Cerebellar cortex (tissue), 1 donor: ENCODE data around the gene THEMIS.
"Not testable (repeated sequence)": the region's sequence is repeated elsewhere in the genome, so short reads cannot be mapped to it uniquely, and the experiment has no call there.

Source experiments
- DNase-seq: peaks from one replicate; pipeline ENCODE4 v3.0.0-alpha.2; 2015; ENCODE audit warnings: low spot score

Gene THEMIS

DNA sequence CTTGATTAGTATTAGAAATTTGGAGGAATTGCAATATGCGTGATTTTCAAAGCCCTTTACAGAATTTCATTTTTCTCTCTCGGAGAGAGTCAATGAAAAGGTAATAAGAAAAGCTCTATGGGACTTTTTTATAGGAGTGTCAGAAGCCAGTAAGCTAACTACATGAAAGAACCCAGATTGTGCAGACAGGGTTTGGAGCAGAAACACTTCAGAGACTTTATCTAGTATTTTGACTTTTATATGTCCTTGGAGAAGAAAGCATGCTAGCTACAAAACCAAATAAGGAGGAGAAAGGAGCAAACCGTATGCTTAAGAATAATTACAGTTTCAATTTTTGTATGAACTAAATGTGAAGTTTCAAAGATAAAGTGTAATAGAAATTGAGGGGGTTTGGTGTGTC is 182.2 kb downstream of the THEMIS start:
- no peak for DNase-seq

DNA sequence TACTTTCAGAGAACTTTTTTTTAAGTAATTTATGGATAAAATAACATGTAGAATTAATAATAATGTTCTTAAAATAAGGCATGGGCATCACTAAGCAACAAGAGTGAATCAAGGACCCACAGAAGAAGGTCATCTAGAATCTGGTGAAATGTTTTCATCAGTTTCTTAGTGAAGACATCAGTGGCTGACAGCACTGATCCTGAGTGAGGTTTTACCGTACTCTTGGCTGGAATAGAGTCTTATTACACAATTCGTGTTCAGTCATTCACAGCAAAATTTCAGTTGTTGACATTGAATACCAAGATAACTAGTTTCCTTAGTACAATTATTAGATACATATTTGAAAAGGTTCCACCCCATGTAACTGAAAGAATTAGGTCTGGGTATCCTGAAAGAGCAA is 183.5 kb downstream of the THEMIS start:
- no peak for DNase-seq

DNA sequence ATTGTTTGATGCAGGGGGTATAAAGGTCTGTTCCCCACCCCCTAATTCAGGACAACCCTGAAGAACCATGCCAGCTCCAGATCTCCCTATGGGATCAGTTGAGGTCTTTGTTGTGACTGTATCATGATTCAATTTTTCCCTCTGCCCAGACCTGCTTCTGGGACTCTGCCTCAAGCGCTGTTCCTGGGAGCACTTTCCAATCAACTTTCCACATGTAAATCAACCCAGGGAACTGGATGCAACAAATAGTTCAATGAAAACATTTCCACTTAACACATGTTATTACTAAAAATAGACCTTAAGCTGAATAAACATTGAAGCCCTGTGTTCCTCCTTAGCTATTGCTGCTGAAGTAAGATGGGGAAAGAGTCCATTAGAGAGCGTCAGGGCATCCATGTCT is 184.4 kb downstream of the THEMIS start:
- no peak for DNase-seq

DNA sequence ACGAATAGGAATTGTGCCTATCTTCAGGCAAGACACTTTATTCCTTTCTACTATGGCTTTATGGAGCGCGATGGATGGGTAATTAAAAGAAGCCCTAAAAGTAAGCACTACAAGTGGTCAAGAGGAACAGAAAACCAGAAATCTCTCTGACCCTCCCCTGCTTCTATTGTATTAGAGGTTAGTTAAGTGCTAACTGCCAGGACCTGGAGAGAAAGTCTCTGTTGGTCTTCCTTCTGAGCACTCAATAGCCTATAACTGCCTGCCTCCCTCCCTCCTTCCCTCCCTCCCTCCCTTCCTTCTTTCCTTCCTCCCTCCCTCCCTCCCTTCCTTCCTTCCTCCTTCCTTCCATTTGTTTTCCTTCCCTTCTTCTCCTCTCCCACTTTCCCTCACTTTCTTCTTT is 190.2 kb downstream of the THEMIS start:
- no peak for DNase-seq

DNA sequence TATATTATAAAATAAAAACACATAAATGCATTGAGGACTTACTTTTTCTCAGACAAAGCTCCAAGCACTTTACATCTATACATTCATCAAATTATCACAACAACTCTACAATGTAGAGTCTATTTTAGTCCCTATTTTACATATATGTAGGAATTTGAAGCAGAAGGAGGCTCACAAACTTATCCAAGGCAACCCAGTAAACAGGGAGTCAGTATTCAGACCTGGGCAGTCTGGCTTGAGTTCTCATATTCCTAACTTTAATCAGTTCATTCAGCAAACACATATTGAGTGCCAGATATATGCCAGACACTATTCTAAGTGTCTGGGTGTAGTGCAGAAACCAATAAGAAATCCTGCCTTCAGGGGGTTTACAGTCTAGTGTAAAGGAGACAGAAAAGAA is 194.6 kb downstream of the THEMIS start:
- DNase-seq = no peak

DNA sequence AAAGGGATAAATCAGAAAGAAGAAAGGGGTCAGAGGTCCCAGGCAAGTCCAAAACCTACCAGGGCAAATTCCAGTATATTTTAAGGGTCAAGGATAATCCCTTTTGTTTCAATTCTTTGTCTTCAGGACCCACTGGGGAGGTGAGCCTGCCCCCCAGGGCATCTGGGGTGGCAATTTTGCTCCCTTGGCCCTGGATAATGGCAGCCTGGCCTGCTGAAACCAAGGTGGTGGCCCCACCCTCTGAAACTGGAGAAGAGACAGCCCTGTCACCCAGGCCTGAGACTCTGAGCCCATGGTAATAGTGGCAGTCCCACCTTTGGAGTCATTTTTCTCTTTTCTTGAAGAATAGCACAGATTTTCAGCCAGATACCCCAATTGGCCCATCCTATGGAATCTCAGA is 205.8 kb downstream of the THEMIS start:
- DNase-seq = no peak

DNA sequence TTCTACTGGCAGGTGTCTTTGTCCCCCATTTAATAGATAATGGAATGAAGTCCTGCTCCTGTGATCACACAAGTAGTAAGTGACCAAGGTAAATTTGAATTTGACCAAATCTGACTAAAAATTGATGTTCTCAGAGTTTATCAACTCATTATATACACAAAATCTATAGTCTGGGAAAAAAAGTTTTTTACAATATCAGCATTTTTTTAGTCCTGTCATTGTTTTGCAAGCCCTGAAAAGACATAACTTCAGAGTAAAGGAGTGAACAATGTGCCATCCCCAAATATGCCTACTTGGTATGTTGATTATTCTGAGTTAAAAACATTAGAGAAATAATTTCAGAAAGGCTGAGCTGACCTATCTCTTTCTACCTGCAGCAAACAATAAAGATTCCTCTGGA is 209.7 kb downstream of the THEMIS start:
- no peak for DNase-seq

DNA sequence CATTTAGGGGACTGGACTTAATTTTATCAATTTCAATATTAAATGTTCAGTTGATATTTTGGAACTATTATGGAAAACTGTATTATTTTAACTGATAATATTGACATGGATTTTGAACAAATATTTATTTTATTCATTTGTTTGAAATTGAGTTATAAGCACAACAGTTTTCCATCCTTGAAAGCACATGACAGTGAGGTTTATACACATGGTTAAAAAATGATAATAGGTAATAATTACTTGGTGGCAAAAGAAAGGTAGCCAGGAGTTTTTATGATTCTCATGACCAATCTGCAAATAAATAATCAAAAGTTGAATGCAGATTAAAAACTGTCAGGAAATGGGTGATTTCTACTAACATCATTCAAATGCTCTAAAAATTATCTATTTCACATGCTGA is 210.3 kb downstream of the THEMIS start:
- no peak for DNase-seq

DNA sequence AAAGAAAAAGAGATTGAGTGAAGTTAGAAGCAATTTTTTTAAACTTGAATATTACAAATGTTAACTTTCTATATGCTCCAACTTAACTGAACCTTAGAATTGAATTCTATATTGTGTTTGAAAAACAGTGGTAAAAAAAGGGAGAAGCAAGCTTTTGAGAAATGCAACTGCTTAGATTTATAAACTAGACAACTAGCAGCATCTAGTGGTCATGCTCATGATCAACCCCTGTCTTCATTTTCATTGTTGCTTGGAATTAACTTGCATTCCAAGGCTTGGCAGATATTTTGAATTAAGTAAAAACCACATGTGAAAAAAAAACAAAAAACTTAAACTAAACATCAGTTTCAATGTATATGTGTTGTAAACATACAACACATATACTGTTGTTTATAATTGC is 210.8 kb downstream of the THEMIS start:
- DNase-seq = peak; percentile 34

DNA sequence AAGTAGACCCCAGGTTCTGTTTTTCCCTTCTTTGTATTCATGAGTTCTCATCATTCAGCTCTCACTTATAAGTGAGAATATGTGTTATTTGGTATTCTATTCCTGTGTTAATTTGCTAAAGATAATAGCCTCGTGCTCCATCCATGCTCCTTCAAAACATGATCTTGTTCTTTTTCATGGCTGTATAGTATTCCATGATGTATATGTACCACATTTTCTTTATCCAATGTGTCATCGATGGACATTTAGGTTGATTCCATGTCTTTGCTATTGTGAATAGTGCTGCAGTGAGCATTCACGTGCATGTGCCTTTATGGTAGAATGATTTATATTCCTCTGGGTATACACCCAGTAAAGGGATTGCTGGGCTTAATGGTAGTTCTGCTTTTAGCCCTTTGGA is 213.4 kb downstream of the THEMIS start:
- DNase-seq = not testable (repeated sequence)

DNA sequence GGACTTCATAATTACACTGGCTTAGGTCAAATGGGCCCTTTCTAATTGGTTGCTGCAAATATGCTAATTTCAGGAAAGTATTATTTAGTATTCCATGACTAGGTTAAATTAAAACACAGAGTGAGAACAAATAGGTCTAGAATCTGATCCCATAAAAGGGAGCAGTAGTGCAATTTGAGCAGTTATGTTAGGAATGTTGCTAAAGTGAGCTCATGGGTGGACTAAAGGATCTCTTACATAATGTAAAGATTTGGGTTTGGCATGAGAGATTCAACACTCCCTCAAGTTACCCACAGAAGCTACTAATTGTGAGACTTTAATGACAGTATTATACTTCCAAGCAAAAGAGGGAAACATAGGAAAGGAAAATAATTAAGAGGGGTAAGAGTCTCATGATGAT is 214.8 kb downstream of the THEMIS start:
- DNase-seq = no peak

DNA sequence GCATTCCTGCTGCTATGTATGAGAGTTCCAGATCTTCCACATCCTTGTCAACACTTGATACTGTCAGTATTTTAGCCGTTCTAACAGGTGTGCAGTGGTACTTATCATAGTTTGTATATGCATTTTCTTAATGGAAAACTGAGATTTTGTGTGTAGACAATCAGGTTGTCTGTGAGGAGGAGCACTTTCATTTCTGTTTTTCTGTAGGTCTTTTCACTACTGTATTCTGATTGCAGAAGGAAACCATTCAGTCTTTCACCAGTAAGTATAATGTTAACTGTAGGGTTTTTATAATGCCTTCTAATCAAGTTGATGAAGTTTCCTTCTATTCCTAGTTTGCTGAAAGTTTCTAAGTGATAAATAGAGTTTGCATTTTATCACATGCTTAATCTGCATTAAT is 216.4 kb downstream of the THEMIS start:
- no peak for DNase-seq
